ENCODE measurements around the gene ASIC4.

ASIC4 gene

GRCh38 chr2:219489315-219489714 lies 25.0 kb upstream of the ASIC4 start:
- Mint-ChIP-seq H3K4me1 (ENCODE audit: low read depth) (peaks cover under 1% of the 10 kb centered on the region), H3K9me3 (ENCODE audit: low read depth) (no peaks in the 10 kb centered on the region), H3K27ac (no peak overlapping the region), H3K36me3 (no peaks in the 10 kb centered on the region), H3K4me3 (no peak overlapping the region), H3K27me3 (peaks cover 14% of the 10 kb centered on the region)

- H3K4me1 Mint-ChIP-seq (ENCODE audit: low read depth) = no peaks in the 10 kb centered on the region
- peaks cover 18% of the 10 kb centered on the region for H3K27me3 Mint-ChIP-seq
- H3K27ac Mint-ChIP-seq = no peak overlapping the region
- H3K4me3 Mint-ChIP-seq = no peak overlapping the region
- H3K36me3 Mint-ChIP-seq = no peaks in the 10 kb centered on the region
- no peaks in the 10 kb centered on the region for H3K9me3 Mint-ChIP-seq (ENCODE audit: low read depth)
Measured at GRCh38 chr2:219490186-219490585, 24.1 kb upstream of the ASIC4 start.

GRCh38 chr2:219490600-219491130 lies 23.6 kb upstream of the ASIC4 start:
- Mint-ChIP-seq H3K4me3 (no peak overlapping the region), H3K27me3 (peaks cover 17% of the 10 kb centered on the region), H3K36me3 (no peaks in the 10 kb centered on the region), H3K4me1 (ENCODE audit: low read depth) (no peaks in the 10 kb centered on the region), H3K9me3 (ENCODE audit: low read depth) (no peaks in the 10 kb centered on the region), H3K27ac (no peak overlapping the region)

DNA sequence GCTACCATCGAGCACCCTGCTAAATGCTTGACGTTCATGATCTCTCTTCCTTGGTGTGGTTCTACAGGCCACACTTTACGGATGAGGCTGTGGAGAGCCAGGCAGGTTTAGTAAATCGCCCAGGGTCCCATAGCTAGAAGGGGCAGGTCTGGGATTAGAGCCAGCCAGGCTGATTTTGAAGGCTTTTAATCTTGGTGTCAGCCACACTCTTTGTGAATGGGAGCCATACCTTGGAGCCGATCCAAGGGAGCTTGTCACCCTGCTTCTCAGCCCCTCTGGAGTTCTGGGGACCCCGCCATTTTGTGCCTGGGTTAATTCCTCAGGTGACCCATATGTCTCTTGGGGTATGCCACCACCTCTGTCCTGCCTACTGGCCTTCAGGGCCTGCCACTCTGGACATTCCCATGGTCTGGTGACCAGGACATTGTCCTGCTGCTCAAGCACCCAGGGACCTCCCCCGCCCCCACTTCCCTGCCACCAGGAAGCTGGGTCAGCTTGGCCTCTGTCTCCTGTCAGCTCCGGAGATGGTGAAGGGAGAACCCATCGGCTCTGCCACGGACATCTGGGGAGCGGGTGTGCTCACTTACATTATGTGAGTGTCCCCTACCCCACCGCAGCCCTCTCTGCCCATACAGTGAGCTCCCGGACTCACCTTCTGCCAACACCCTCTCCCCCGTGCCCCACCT lies 22.9 kb upstream of the ASIC4 start:
- no peak overlapping the region for H3K4me3 Mint-ChIP-seq
- H3K9me3 Mint-ChIP-seq (ENCODE audit: low read depth) = no peaks in the 10 kb centered on the region
- no peak overlapping the region for H3K27ac Mint-ChIP-seq
- H3K4me1 Mint-ChIP-seq (ENCODE audit: low read depth) = peaks cover under 1% of the 10 kb centered on the region
- H3K27me3 Mint-ChIP-seq = peaks cover 16% of the 10 kb centered on the region
- no peaks in the 10 kb centered on the region for H3K36me3 Mint-ChIP-seq

- H3K27me3 Mint-ChIP-seq = peaks cover 22% of the 10 kb centered on the region
- no peak overlapping the region for H3K27ac Mint-ChIP-seq
- no peak overlapping the region for H3K4me3 Mint-ChIP-seq
- H3K9me3 Mint-ChIP-seq (ENCODE audit: low read depth) = no peaks in the 10 kb centered on the region
- H3K36me3 Mint-ChIP-seq = no peaks in the 10 kb centered on the region
- H3K4me1 Mint-ChIP-seq (ENCODE audit: low read depth) = peaks cover 10% of the 10 kb centered on the region
Measured at GRCh38 chr2:219492575-219492974, 21.7 kb upstream of the ASIC4 start.

- H3K27ac Mint-ChIP-seq = no peak overlapping the region
- H3K27me3 Mint-ChIP-seq = peaks cover 20% of the 10 kb centered on the region
- no peaks in the 10 kb centered on the region for H3K9me3 Mint-ChIP-seq (ENCODE audit: low read depth)
- peaks cover 11% of the 10 kb centered on the region for H3K4me1 Mint-ChIP-seq (ENCODE audit: low read depth)
- no peaks in the 10 kb centered on the region for H3K36me3 Mint-ChIP-seq
- H3K4me3 Mint-ChIP-seq = no peak overlapping the region
Measured at GRCh38 chr2:219493086-219493485, 21.2 kb upstream of the ASIC4 start.

- Mint-ChIP-seq H3K27me3 (peaks cover 25% of the 10 kb centered on the region), H3K9me3 (ENCODE audit: low read depth) (no peaks in the 10 kb centered on the region), H3K4me3 (no peak overlapping the region), H3K27ac (no peak overlapping the region), H3K36me3 (no peaks in the 10 kb centered on the region), H3K4me1 (ENCODE audit: low read depth) (peaks cover 28% of the 10 kb centered on the region)
Measured at GRCh38 chr2:219494952-219495530, 19.2 kb upstream of the ASIC4 start.

GRCh38 chr2:219495531-219496122 lies 18.7 kb upstream of the ASIC4 start:
- Mint-ChIP-seq H3K4me1 (ENCODE audit: low read depth) (peaks cover 32% of the 10 kb centered on the region), H3K9me3 (ENCODE audit: low read depth) (no peaks in the 10 kb centered on the region), H3K4me3 (no peak overlapping the region), H3K36me3 (no peaks in the 10 kb centered on the region), H3K27ac (no peak overlapping the region), H3K27me3 (peaks cover 25% of the 10 kb centered on the region)

GRCh38 chr2:219496247-219496824 lies 17.9 kb upstream of the ASIC4 start:
- Mint-ChIP-seq H3K27ac (no peak overlapping the region), H3K9me3 (ENCODE audit: low read depth) (no peaks in the 10 kb centered on the region), H3K4me1 (ENCODE audit: low read depth) (peaks cover 32% of the 10 kb centered on the region), H3K4me3 (peak overlapping the region; percentile 63), H3K27me3 (peaks cover 25% of the 10 kb centered on the region), H3K36me3 (no peaks in the 10 kb centered on the region)

GRCh38 chr2:219496825-219497494 lies 17.3 kb upstream of the ASIC4 start:
- Mint-ChIP-seq H3K9me3 (ENCODE audit: low read depth) (no peaks in the 10 kb centered on the region), H3K4me1 (ENCODE audit: low read depth) (peaks cover 32% of the 10 kb centered on the region), H3K36me3 (no peaks in the 10 kb centered on the region), H3K27ac (no peak overlapping the region), H3K27me3 (peaks cover 25% of the 10 kb centered on the region), H3K4me3 (peak overlapping the region; percentile 100)

GRCh38 chr2:219497495-219498279 lies 16.6 kb upstream of the ASIC4 start:
- peaks cover 32% of the 10 kb centered on the region for H3K4me1 Mint-ChIP-seq (ENCODE audit: low read depth)
- peaks cover 25% of the 10 kb centered on the region for H3K27me3 Mint-ChIP-seq
- no peaks in the 10 kb centered on the region for H3K36me3 Mint-ChIP-seq
- H3K9me3 Mint-ChIP-seq (ENCODE audit: low read depth) = no peaks in the 10 kb centered on the region
- H3K4me3 Mint-ChIP-seq = peak overlapping the region; percentile 100
- H3K27ac Mint-ChIP-seq = no peak overlapping the region

GRCh38 chr2:219498280-219499057 lies 15.8 kb upstream of the ASIC4 start, which contains the start of gene GMPPA:
Gene GMPPA, plus strand, starts transcription at chr2:219498891. Its CDS starts 1,085 bp downstream, at chr2:219499976.
- H3K4me3 Mint-ChIP-seq = peak within 1 kb of the TSS; percentile 100
- H3K4me1 Mint-ChIP-seq (ENCODE audit: low read depth) = peaks cover 32% of the 10 kb centered on the region
- H3K36me3 Mint-ChIP-seq = peaks cover 2% of the 10 kb centered on the region
- peak within 1 kb of the TSS; percentile 96 for H3K27ac Mint-ChIP-seq
- H3K9me3 Mint-ChIP-seq (ENCODE audit: low read depth) = no peaks in the 10 kb centered on the region
- H3K27me3 Mint-ChIP-seq = peaks cover 22% of the 10 kb centered on the region

GRCh38 chr2:219499058-219499307 lies 15.3 kb upstream of the ASIC4 start:
- Mint-ChIP-seq H3K27me3 (peaks cover 22% of the 10 kb centered on the region), H3K4me3 (peak overlapping the region; percentile 100), H3K27ac (peak overlapping the region; percentile 96), H3K4me1 (ENCODE audit: low read depth) (peaks cover 32% of the 10 kb centered on the region), H3K9me3 (ENCODE audit: low read depth) (no peaks in the 10 kb centered on the region), H3K36me3 (peaks cover 5% of the 10 kb centered on the region)

- Mint-ChIP-seq H3K36me3 (peaks cover 9% of the 10 kb centered on the region), H3K9me3 (ENCODE audit: low read depth) (no peaks in the 10 kb centered on the region), H3K27ac (peak overlapping the region; percentile 96), H3K4me1 (ENCODE audit: low read depth) (peaks cover 32% of the 10 kb centered on the region), H3K27me3 (peaks cover 22% of the 10 kb centered on the region), H3K4me3 (peak overlapping the region; percentile 100)
Measured at GRCh38 chr2:219499555-219499954, 14.7 kb upstream of the ASIC4 start.
